Omental fat pad (tissue), 4 donors: ENCODE results near the gene RASD2. TPM values are rescaled to one million over a fixed set of nuclear protein-coding genes. Genes with fewer than 3 reads are reported as not detected.
"Not testable (repeated sequence)": the region's sequence is repeated elsewhere in the genome, so short reads cannot be mapped to it uniquely, and the experiment has no call there.

ENCODE experiments used
- ATAC-seq: fragments of 150-250 bp; one replicate; pipeline ENCODE4 v1.9.1; 2016; ENCODE audit warnings: mild to moderate bottlenecking, moderate library complexity; ENCODE audit not compliant: low FRiP score
- DNase-seq: peaks from one replicate; pipeline ENCODE4 v3.0.0-alpha.2; 2019; ENCODE audit warnings: low spot score
- CTCF ChIP-seq, 3 donors: fragments of 450-650 bp; IDR thresholded peaks; one replicate each; pipeline ENCODE4 v1.5.1; 2016 to 2017; ENCODE audit warnings: antibody characterized with exemption in 3 of 3, mild to moderate bottlenecking in 3 of 3, moderate library complexity in 2 of 3
- total RNA-seq, 4 donors: library from RNA; depleted of rRNA; stranded (reverse); fragments of >200 nt; gene quantifications; one replicate each; pipeline ENCODE4 v1.1.0, GENCODE V29; 2016

RASD2 gene
- 1 to 10 TPM in 1 of 4 donors, under 1 TPM in 3; 0.19 to 2.8 (median 0.57) TPM for total RNA-seq

DNA sequence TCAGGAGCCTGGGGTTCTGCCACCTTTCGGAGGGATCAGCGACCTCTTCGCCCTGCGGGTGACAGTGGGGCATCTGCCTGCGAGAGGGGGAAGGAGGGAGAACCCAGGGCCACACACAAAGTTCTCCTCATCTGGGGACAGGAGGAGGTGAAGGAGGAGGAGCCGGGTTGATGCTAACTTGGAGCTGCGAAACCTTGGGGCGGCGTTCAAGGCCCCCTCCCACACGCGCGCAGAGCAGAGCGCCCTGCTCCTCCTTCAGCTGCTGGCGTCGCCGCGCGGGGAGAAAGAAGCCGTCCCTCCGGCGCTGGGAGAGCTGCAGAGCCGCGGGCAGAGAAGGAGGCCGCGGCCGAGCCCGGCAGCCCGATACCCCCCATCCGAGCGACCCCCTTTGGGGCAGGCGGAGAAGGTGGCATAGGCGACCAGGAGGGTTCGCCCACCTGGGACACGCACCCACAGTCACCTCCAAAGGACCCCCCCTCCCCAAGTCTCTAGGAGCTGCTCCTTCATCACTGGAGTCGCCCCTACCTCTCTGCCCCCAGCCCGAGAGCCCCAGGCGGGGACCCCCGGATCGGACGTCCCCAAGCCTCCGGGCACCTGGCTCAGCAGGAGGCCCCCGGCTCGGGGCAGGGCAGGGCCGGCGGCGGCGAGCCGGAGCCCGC is at the start of gene RASD2:
TSS of gene RASD2 (plus strand) at position 237 of the 659 bp plus-strand sequence. CDS start 5,979 bp downstream, outside the sequence.
- no peak for DNase-seq
- no peak for TF ChIP-seq CTCF (IDR thresholded peaks at IDR 0.05)
- ATAC-seq: peak; percentile 32

GRCh38 chr22:35491061-35491907 is 49.3 kb upstream of the RASD2 start:
- not testable (repeated sequence) for ATAC-seq, DNase-seq

DNA sequence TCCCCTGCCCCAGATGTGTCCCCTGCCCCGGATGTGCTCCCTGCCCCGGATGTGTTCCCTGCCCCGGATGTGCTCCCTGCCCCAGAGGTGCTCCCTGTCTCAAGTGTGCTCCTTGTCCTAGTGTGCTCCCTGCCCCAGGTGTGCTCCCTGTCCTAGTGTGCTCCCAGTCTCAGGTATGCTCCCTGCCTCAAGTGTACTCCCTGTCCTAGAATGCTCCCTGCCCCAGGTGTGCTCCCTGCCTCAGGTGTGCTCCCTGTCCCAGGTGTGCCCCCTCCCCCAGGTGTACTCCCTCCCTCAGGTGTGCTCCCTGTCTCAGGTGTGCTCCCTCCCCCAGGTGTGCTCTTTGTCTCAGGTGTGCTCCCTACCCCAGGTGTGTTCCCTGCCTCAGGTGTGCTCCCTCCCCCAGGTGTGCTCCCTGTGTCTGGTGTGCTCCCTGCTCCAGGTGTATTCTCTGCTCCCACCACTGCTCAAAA is 48.7 kb upstream of the RASD2 start:
- no peak for TF ChIP-seq CTCF (IDR thresholded peaks at IDR 0.05)
- DNase-seq (no peak), ATAC-seq (no peak)

DNA sequence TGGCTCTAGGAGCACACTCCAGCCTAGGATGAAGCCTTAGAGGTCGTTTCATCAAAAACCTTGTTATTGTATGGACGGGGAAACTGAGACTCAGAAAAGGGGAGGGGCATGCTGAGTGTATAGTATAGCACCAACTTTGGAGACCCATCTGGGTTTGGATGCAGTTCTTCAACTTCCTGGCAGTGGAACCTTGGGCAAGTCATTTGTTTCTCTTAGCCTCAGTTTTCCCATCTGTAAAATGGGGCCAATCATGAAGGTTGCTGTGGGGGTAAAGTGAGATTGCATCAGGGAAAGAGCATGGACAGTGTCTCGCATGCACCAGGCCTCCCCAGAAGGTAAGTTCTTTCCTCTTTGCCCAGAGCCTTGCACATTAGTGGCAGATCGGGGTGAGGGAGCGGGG is 47.6 kb upstream of the RASD2 start:
- ATAC-seq: no peak
- TF ChIP-seq CTCF (IDR thresholded peaks at IDR 0.05): no peak
- no peak for DNase-seq

DNA sequence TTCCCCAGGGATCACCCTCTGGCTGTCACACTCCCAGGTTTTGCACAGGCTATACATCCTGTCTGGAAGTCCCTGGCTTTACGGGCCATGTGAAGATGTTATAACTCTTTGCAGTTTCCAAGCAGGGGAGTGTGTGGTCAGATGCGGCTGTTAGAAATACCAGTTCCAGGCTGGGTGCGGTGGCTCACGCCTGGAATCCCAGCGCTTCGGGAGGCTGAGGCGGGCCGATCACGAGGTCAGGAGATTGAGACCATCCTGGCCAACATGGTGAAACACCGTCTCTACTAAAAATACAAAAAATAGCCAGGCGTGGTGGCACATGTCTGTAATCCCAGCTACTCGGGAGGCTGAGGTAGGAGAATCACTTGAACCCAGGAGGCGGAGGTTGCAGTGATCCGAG is 44.9 kb upstream of the RASD2 start:
- not testable (repeated sequence) for ATAC-seq, DNase-seq

DNA sequence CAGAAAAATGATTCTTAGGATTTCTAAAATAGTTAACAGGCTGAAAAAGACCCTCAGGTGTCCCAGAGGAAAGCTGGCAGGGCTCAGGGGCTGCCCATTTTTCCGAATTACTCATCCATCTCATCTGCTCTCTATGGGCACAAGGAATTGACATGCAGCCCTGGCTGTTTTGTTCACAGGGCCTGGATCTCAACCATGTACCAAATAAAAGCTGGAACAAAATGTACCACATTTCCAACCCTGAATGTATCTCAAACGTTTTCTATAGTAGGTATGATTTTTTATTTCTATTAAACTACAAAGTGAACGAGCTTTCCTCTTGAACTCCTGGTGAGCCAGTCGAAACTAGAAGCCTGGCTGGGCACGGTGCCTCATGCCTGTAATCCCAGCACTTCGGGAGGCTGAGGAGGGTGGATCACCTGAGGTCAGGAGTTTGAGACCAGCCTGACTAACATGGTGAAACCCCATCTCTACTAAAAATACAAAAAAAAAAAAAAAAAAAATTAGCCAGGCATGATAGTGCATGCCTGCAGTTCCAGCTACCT is 43.8 kb upstream of the RASD2 start:
- no peak for ATAC-seq
- TF ChIP-seq CTCF (IDR thresholded peaks at IDR 0.05): no peak
- DNase-seq: no peak

GRCh38 chr22:35498026-35498800 is 42.4 kb upstream of the RASD2 start:
- DNase-seq (no peak), ATAC-seq (peak; percentile 31)
- TF ChIP-seq CTCF (IDR thresholded peaks at IDR 0.05): no peak
